Suprapubic skin (tissue), 3 donors: ENCODE data around the gene CCDC102B.

ENCODE experiments used
- CTCF ChIP-seq, 2 donors: fragments of 200-600 bp in 1 of 2; fragments of 450-650 bp in 1 of 2; sonication (generic) in 1 of 2; IDR thresholded peaks; one replicate each; pipeline ENCODE4 v1.5.1; 2016 to 2019; ENCODE audit warnings: antibody characterized with exemption in 2 of 2, mild to moderate bottlenecking in 1 of 2, moderate library complexity in 1 of 2
- EP300 ChIP-seq: sonication (generic); formaldehyde crosslinking; IDR thresholded peaks from one replicate; pipeline ENCODE4 v1.6.1; 2017; ENCODE audit warnings: antibody characterized with exemption
- POLR2A ChIP-seq, 2 donors: fragments of 450-650 bp; IDR thresholded peaks; one replicate each; pipeline ENCODE4 v1.6.1; 2017; ENCODE audit warnings: antibody characterized with exemption in 2 of 2, mild to moderate bottlenecking in 2 of 2, moderate library complexity in 2 of 2

GRCh38 chr18:68887410-68887809, 89.5 kb downstream of the CCDC102B start:
- no peak for TF ChIP-seq CTCF (IDR thresholded peaks at IDR 0.05)
- TF ChIP-seq POLR2A (IDR thresholded peaks at IDR 0.05), result no peak
- no peak for TF ChIP-seq EP300
